Activated CD8-positive, alpha-beta memory T cell treated with anti-CD3 and anti-CD28 coated beads, Interleukin-2, amount 50 U/mL, for 1 hour (primary cell): Measurements from ENCODE around the gene OPRD1.
"Not testable (repeated sequence)": the region's sequence is repeated elsewhere in the genome, so short reads cannot be mapped to it uniquely, and the experiment has no call there.

Source experiments
- DNase-seq: peaks from one replicate; pipeline ENCODE4 v3.0.0-alpha.2; 2020; ENCODE audit errors: extremely low read depth

OPRD1 gene

GRCh38 chr1:28801461-28801860 is 10.5 kb upstream of the OPRD1 start:
- no peak for DNase-seq

- no peak for DNase-seq
These were observed 8.9 kb upstream of the OPRD1 start for GRCh38 chr1:28803051-28803450.

DNA sequence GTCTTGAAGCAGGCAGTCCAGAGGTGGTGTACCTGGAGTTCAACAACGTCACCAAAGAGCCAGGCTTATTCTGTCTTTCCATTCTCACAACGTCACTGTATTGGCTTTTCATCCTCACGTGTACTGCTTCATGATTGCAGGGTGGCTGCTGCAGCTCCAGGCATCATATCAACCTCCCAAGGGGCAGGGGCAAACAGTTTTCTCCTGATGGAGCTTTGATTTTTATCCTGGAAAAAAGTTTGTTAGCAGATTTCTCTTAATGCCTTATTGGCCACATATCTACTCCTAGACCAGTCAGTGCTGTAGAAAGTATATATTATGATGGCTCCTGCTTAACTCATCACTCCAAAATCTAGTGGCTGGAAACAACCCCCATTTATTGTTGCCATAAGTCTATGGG is 8.3 kb upstream of the OPRD1 start:
- no peak for DNase-seq

DNA sequence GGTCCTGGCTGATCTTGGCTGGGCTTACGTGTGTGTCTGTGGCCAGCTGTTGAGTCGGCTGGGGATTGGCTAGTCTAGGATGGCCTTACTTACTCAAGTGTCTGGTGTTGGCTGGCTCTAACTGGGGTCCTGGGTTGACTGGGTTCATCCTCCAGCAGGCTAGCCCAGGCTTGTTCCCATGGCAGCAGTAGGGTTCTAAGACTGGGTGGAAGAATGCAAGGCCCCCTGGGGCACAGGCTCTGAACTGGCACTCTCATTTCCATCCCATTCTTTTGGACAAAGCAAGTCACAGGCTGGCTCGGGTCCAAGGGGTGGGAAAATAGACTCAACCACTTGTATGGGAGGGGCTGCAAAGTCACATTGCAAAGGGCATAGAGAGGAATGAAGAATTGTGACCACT is 7.9 kb upstream of the OPRD1 start:
- no peak for DNase-seq

DNA sequence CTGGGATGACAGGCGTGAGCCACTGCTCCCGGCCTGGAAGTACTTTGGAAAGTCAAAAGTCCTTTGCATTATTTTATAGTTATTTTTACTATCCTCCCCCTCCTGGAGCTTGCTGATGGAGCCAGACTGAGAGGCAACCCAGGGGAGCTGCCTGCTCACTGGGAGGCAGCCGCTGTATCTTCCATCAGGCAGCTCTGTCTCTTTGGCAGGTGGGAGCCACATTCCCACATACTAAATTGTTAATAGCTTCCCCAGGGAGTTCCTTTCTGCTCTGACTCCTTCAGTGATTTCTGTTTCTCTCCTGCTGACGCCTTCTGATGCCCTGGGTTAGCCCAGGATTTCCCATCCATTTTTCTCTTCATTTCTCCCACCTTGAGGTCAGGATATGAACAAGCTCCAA is 4.9 kb upstream of the OPRD1 start:
- no peak for DNase-seq

DNA sequence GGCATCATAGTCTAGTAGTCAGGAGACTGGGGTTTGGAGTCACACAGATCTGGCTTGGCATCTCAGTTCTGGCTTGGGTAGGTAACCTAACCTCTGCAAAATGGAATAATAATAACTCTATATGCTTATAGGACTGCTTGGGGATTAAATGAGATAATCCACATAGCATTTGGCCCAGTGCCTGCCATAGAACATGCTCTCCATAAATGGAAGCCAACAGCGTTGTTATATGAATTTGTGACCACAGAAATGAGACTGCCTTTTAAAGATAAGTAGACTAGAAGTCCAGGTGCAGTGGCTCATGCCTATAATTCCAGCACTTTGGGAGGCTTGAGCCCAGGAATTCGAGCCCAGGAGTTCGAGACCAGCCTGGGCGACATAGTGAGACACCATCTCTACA is 4.0 kb upstream of the OPRD1 start:
- no peak for DNase-seq

GRCh38 chr1:28811369-28811765 is 603 bp upstream of the OPRD1 start:
- DNase-seq, result no peak

GRCh38 chr1:28812669-28813468 is 899 bp downstream of the OPRD1 start:
- no peak for DNase-seq

DNA sequence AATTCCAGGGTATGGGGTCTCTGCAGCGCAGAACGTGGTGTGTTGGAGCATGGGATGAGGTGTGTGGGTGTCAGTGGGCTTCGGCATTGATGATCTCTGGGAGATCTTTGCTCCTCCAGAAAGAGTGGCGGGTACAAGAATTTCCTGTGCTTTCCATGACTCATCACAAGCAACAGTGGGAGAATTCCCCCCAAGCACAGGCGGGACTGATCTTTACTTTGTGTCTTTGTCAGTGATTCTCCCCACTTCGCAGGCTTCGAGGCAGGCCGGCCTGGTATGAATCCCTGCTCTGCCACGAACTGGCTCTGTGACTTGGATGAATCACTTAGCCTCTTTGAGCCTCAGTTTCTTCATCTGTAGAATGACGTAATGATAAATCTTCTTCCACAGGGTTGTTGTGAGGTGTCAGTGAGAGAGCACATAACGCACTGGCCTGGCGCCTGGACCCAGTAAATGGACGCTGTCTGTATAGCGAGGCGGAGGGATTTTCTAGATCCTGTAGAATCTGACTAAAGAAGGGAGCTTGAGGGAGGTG is 2.0 kb downstream of the OPRD1 start:
- no peak for DNase-seq

DNA sequence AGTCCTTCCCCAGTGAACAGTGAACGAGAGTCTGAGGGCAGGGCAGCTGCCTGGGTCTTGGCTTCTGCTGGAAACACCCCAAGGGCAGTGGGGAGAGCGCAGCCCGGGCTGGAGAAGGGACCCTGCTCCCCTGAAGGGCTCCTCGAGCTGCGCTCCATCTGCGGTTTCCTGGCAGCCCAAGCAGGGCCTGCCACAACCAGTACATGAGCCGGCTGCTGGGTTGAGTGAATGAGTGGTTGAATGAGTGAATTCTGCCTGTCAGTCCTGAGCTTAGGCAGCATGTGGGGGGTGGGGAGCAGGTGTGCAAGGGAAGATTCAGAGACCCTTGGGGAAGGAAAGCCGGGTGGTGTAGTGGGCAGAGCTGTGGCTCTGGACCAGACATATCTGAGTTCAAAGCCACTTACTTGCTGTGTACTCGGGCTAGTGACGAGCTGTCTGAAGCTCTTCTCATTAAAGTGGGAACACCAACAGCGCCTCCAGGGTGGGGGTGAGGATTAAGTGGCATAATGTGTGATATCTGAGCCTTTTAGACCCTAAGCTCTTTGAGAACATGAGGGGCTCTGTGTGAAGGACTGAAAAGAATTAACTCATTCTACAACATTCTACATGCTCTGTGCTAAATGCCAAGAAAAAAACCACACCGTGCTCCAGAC is 3.7 kb downstream of the OPRD1 start:
- no peak for DNase-seq

- DNase-seq, result no peak
These were observed 5.2 kb downstream of the OPRD1 start for GRCh38 chr1:28817133-28817532.

GRCh38 chr1:28819020-28819419 is 7.0 kb downstream of the OPRD1 start:
- no peak for DNase-seq

DNA sequence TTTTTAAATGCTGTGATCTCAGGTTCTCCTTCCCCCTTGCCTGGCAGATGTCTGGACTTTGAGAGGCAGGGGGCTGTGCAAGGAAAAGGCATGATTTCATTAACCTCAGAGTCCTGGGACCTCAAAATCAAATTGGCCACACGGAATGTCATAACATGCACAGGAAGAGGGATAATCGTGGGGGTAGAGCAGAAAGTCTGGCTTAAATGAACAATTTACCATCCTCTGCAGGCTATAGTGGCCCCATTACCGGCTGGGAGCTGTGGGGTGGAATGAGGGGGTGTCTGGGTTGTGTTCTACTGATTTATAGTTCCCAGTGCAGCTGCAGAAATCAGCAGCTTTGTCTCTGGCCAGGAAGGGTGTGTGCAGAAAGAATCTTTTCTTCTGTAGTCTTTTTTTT is 10.8 kb downstream of the OPRD1 start:
- no peak for DNase-seq

DNA sequence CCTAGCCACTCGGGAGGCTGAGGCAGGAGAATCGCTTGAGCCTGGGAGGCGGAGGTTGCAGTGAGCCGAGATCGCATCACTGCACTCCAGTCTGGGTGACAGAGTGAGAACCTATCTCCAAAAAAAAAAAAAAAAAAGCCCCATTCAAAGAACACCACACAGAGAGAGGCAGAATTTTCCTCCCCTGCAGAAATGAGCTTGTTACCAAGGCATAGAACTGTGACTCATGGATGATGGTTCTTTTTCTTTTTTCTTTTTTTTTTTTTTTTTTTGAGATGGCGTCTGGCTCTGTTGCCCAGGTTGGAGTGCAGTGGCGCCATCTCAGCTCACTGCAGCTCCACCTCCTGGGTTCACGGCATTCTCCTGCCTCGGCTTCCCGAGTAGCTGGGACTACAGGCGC is 12.1 kb downstream of the OPRD1 start:
- not testable (repeated sequence) for DNase-seq

GRCh38 chr1:28828227-28828858 is 16.4 kb downstream of the OPRD1 start:
- not testable (repeated sequence) for DNase-seq

DNA sequence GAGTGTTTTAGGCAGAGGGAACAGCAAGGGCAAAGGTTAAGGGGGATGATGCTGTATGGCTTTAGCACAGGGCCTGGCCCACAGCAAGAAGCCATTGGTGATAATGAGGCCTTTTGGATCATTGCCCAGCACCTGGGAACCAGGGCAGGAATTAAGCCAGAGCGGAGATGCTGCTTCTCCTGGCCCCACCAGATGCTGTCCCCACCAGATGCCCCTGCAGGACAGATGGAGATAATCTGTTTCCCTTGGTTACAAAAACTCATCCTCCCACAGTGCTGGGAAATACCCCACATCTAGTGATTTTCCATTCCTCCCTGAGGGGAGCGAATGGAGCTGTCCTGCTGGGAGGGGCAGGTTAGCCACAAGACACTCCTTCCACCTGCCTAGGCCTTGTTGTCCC is 18.8 kb downstream of the OPRD1 start:
- no peak for DNase-seq

GRCh38 chr1:28832966-28833365 is 21.0 kb downstream of the OPRD1 start:
- DNase-seq, result no peak

GRCh38 chr1:28833381-28833780 is 21.4 kb downstream of the OPRD1 start:
- no peak for DNase-seq

- no peak for DNase-seq
These were observed 23.3 kb downstream of the OPRD1 start for GRCh38 chr1:28835237-28835650.

GRCh38 chr1:28836421-28836956 is 24.5 kb downstream of the OPRD1 start:
- DNase-seq, result no peak

- DNase-seq, result no peak
These were observed 29.1 kb downstream of the OPRD1 start for GRCh38 chr1:28840928-28841544.
